CD4-positive, alpha-beta T cell treated with Interleukin-4 for 4 hours (primary cell): ENCODE measurements around the gene HPSE2.

Source experiments
- DNase-seq: peaks from one replicate; pipeline ENCODE4 v3.0.0-alpha.2; 2020

HPSE2 gene

DNA sequence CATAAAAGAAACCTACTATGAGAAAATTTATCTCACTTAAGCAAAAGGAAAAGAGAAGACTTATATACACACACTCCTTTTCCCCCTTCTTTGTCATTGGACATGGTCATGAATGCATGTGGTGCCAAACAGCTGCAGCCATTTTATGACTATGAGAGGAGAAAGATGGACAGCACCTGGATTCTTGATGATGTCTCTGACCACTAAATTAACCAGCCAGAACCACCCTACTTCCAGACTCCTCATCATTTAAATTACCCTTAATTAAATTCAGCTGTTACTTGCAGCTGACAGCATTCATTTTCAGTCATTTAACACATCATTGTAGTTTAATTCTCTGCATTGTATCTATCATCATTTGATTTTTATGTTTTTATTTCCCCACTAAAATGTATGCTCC lies 409.9 kb downstream of the HPSE2 start:
- DNase-seq: no peak

DNA sequence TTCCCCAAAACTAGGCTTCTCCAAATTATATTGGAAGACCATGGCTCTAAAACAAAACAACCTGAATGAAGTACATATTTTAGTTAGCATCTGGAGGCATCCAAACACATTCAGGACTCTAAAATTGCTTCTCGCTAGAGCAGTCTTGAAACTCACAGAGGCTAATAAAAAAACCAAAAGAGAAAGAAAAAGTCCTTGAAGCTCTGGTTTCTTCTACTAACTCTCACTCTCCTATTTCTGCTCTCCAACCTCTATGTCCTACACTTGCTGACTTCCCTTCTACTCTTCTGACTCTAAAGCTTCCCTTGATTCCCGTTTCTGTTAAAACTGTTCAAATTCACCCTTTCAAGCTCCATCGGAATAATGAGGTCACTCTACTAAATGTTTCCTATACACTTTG lies 418.3 kb downstream of the HPSE2 start:
- DNase-seq: no peak

DNA sequence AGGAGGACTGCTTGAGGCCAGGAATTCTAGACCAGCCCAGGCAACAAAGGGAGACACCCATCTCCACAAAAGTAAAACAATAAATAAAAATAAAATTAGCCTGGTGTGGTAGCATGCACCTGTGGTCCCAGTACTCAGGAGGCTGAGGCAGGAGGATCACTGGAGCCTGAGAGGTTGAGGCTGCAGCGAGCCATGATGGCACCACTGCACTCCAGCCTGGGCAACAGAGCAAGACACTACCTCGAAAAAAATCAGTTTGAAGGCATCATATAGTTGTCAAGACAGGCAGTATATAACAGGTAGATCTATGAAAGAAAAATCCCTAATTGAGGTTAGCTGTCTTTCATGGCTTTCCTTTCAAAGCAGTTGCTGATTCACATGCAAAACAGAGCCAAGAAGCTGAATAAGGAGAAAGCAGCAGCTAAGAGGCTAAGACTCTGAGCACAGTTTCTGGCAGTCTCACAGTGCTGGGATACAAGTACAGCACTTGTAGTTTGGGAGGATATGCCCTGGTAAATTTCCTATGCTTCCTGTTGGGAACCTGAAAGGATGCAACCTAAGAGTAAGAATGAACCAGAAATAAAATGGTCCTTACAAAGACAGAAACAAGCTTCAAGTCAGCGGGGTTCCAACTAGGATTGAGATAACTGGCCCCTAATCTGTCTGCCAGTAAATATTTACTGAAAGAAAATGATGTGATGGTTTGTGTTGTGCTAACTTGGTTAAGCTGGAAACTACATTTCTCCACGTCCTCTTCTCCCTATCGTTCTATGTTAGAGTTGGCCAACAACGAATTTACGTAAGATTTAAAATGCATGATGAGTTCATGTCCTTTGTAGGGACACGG lies 420.4 kb downstream of the HPSE2 start:
- no peak for DNase-seq

DNA sequence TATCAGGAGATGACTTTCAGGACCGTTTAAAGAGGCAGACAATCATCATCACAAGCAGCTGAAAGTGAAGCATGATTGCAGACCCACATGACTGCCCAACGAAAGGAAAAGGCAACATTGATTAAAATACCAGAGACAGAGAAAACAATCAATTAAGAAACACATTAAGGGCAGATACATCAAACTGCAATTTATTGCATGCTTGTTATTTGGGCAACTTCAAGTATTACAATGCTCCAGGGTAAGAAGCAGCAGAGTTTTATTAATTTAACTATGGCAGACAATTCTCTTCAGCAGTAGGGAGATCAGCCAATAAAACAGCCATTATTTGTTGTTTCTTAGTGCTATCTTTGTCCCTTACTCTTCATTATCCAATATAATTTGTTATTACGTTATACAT lies 421.2 kb downstream of the HPSE2 start:
- DNase-seq: no peak

DNA sequence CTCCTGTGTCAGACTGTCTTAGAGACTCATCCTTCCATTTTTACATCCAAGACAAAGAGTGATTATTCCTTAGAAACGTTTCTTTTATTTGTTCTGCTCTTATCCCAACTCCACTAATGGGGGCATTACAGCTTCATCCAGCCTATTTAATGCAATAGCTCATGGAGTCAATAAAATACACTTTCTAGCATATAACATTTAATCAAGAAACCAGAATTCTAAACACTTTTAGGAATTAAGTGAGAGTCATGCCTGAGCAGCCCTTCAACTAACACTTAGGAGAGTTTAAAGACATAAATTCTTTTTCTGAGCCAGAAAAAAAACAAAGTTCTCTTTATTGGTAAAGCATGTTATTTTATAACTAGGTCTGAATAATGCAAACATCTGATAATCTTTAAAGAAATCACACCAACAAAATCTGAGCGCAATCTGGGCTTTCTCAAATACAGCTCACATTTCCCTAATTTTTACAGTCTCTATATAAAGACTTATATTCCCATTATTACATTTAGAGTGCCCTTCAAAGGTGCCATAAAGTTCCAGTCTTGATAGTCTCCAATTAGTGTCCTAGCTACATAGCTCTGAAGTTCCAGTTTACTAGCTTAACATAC lies 427.3 kb downstream of the HPSE2 start:
- no peak for DNase-seq

DNA sequence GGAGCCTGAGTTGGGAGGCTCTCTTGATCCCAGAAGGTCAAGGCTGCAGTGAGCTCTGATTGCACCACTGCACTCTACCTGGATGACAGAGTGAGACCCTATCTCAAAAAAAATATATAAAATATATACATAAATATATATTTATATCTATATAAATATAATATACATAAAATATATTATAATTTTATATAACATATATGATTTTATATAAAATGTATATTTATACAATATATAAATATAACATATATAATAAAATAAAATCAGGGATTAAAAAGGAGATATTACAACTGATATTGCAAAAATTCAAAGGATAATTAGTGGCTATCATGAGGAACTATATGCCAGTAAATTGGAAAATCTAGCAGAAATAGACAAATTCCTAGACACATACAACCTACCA lies 435.4 kb downstream of the HPSE2 start:
- DNase-seq: no peak

DNA sequence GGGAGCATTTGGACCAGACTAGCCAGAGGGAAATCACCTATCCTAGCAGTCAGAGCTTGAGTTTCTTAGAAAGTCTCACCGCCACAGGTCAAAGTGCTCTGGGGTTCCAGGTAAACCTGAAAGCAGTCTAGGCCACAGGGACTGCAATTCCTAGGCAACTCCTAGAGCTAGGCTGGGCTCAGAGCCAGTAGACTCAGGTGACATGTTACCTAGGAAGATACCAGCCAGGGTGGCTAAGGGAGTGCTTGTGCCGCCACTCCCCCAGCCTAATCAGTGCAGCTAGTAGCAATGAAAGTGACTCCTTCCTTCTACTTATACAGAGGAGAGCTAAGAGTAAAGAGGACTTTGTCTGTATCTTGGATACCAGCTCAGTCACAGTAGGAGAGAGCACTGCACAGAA lies 440.2 kb downstream of the HPSE2 start:
- DNase-seq: no peak

DNA sequence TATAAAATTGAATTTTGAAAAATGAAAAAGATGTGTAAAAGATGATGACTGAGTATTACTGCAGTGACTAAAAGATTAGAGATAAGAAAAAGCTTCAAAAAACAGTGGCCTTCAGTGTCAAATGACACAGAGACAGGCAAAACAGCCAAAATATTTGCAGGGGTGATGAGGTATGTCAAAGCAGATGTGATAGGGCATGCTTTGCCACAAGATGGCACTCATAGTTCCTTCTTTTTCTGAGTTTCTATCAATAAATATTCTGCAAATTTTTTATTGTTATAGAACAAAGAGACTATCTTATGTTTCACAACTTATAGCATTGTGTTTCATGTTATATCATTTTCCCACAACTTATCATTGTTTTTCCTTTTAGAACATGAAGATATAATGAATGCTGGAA lies 444.8 kb downstream of the HPSE2 start:
- DNase-seq: no peak

DNA sequence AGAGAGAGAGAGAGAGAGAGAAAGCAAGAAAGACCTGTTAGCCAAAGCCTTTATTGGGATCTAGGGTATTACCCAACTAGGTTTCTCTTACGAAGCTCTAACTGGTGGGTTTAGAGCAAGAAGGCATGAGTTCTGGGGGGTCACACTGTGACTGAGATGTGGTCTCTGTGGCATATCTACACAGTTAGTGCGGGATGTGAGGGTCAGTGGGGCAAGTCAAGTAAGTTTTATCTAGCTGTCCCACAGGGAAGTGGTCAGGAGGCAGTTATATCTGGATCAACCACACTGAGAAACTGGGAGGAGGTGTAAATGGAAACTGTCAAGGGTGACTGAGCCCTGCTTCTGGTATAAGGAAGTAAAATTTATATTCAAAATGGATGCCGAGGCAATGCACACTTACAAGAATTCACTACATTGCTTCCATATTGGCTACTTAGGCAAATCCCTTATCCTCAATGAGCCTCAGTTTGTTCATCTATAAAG lies 457.3 kb downstream of the HPSE2 start:
- DNase-seq: no peak

DNA sequence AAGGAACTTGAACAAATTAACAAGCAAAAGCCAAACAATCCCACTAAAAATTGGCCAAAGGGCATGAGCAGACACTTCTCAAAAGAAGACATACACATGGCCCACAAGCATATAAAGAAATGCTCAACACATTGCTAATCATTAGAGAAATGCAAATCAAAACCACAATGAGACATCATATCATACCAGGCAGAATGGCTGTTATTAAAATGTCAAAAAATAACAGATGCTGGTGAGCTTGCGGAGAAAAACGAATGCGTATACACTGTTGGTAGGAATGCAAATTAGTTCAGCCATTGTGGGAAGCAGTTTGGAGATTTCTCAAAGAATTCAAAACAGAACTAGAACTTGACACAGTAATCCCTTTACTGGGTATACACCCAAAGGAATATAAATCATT lies 477.2 kb downstream of the HPSE2 start:
- no peak for DNase-seq

DNA sequence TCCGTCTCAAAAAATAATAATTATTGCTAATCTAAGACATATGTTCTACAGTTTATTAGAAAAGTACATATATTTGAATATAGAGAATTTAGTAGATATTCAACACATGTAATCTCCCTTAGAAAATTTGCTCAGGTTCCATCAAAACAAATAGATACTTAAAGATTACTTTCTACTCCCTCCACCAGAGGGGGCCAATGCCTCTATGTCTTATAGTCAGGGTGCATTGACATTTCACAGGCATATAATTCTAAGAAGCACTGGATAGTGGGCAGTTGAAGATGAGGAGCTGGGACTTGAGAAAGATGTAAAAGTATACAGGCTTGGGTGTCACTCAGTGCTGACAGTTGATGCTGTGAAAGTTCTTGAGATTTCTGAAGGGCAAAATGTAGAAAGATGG lies 487.4 kb downstream of the HPSE2 start:
- no peak for DNase-seq

DNA sequence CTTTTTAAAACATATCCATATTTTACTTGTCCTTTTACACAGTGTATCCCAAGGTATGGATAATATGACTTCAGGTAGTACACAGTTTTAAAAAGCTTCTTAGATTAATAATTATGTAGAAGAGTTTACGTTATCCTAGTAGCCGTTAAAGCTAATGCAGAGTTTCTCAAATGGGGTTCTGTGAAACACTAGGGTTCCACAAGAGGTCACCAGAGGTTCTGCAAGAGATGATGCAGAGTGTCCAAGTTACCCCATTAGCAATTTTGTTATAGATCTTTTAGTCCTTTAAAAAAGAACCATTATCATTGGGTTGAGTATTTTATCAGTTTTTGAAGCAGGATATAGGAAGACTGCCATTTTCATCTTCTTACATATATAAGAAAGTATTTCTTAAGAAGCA lies 490.0 kb downstream of the HPSE2 start:
- no peak for DNase-seq

DNA sequence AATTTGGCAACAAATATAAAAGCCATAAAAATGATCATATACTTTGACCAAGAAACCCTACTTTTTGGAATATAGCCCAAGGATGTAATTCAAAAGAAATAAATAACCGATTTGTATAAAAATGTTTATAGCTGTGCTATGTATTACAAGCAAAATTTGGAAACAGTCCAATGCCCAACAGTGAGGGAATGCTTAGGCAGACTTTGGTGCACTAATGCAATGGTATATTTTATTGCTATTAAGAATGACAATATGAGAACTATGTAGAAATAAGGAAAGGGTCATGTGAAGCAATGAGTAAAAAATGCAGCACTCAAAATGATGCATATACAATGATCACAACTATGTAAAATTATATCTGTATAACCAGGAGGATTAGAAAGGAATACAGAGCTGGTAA lies 515.1 kb downstream of the HPSE2 start:
- no peak for DNase-seq

DNA sequence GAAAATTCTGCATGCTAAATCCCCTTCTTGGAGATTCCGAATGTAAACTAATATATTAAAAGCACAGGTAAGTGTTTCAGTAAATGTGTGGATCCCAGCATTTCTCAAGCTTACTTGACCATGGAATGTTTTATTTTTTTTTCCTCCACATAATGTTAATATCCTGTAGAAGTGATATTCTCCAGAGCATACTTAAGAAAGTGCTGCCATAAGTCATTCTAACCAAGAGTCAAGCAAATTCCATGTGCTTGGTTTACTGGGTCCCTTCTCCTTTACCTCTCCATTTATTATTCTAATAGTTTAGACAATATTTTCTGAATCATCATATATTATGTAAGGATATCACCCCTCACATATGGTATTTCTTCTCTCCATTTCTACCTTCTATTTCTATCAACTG lies 522.1 kb downstream of the HPSE2 start:
- no peak for DNase-seq

DNA sequence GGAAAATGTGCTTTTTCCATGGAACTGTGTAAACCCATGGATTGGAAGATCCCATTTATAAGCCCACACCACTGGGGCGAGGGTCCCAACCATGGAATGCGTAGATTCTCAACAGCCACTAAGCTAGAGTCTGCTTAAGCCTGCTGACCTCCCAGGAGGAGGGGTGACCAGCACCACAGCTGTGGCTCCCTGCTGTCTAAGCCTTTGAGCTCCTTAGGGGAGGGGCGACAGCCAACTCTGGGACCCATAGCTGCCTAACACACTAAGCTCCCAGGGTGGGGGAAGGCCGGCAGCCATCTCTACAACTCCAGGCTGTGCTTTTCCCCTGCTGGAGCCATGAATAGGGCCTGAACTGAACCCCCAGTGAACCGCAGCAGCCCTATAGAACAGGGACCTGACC lies 539.1 kb downstream of the HPSE2 start:
- no peak for DNase-seq

DNA sequence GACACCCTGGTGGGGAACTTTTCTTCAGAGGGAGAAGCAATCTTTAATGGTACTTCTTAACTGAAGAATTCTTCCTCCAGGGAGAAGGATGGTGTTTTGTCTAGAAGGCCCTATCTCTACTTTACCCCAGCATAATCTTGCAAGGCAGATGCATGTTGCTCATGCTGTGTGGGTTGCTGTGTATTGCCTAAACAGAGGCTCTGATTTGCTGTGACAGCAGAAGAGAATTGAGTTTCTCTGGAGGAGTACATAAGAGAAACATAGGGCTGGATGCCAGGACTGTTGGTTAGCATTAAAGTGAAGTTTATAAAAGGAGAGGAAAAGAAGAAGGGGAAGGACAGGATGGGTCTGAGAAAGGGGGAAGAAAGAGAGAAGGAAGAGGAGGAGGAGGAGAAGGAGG lies 540.8 kb downstream of the HPSE2 start:
- no peak for DNase-seq

DNA sequence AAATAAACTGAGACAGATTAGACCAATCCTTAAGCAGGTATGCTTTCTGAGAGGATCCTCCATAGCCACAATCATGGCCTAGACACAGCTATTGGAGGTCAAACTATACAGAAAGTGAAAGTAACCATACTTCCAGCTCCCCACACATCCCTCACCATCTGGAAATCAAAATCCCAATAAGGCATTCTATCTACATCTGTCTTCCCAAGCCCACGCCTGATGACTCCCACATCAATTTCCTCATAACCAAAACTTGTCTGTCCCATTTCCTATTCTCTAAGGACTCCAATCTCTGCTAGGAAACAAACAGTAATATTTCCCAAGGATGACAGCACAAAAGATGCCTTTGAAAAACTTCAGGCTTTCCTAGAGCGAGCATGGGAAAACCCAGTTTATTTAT lies 541.6 kb downstream of the HPSE2 start:
- DNase-seq: no peak

DNA sequence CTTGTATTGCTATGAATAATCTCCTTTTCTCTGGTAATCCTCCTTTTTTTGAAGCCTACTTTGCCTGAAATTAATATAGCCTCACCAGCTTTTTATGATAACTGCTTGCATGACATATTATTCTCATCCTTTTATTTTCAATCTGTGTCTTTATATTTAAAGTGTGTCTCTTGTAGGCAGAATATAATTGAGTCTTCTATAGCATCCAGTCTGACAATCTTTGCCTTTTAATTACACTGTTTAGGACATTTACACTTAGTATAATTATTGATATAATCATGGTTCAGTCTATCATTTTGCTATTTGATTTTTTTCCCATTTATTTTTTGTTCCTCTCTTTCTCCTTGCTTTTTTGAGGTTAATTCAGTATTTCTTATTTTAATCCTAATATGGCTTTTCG lies 548.0 kb downstream of the HPSE2 start:
- DNase-seq: no peak

DNA sequence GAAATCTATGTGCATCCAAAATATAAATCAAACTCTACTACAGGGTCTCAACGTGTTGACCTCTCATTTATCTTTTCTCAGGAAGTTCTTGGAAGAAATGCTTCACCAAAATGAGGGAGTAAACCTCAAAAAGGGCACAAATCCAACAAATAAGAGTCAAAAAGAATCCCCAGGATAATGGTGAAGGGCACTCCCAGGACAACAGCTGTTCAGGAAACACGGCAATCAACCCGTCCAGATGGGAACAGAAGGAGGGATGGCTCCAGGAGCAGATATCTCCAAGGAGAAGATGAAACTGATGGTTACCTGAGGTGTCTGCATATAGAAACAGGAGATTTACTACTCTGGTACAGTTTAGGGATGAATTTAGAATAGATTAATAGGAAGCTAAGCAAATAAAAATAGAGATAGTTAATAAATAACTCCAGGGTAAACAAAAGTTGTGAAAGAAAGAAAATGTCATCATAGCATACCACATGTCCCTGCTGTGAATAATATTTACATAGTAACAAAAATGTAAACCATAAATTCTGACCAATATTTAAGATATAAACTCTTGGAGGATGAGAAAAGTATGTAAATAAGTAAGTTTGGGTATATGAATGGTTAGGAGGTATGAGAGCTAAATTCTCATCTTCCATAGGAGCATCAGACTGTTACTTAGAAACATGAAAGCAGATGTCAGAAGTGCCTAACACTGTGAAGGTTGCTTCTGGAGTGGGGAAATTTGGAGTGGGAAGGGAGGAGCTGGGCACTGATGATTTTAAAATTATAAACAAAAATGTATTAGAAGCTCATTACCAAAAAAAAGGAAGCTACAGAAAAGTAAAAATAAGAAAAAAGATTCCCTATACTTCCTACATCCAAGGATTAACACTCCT lies 551.4 kb downstream of the HPSE2 start:
- DNase-seq: no peak

DNA sequence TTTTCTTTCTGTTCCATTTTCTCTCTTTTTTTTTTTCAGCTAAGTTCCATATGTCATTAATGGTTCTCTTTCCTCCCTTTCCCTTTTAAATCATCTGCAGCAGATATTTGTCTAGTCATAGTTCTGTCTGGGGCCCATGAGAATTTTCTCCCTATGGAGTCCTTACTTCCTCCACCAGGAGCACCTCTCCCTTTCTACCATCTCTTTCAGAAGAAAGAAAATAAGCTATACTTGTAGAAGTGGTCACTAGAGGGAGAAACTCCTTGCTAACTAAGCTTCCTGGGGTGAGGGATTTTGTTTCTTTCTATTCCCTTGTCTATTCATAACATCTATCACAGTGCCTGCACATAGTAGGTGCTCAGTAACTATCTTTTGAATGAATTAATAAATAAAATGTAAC lies 558.8 kb downstream of the HPSE2 start:
- DNase-seq: no peak

DNA sequence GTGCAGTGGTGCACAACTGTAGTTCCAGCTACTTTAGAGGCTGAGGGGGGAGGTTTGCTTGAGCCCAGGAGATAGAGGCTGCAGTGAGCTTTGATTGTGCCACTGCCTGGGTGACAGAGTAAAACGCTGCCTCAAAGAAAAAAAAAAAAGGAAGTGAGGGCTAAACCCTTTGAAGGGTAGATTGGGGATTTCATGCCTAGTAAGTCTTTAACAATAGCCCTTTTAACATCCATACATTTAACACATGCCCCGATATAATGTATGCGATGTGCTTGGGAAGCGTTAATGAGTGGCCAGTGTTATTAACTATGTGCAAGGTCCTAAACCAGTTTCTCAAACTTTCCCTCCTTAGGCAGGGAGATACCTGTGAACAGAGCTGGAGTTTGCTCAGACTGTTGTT lies 559.8 kb downstream of the HPSE2 start:
- DNase-seq: no peak

DNA sequence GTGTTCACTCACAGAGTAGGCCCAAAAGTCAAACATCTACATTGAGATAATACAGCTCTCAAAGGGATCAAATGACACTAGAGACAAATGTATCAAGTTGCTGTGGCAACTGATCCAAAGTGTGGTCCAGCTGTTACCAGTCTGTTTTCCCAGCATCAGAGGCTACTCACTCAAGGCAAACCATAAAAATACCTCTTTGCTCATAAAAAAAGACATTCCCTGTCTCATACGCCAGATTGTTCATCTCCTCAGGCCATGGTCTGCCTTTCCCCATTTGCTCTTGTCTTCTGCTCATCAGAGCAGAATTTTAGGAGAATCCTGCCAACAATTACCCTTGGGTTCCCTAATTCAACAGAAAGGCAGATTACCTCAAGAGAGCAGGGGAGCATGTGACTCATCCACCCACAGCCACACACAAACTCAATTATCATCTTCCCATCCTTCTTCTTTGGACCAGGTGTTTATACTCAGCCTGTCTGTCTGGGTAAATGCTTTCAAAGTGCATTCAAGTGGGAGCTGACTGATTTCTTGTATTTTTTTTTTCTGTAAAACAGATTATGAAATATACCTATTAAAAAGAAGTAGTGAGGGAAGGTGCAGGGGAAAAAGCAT lies 562.4 kb downstream of the HPSE2 start:
- no peak for DNase-seq

DNA sequence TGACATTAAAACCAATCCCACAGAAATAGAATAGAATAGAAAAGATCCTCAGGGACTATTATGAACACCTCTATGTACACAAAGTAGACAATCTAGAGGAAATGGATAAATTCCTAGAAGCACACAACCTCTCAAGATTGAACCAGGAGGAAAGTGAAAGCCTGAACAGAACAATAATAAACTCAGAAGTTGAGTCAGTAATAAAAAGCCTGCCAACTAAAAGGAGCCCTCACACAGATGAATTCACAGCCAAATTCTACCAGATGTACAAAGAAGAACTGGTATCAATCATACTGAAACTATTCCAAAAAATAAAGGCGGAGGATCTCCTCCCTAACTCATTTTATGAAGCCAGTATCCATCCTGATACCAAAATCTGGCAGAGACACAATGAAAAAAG lies 568.6 kb downstream of the HPSE2 start:
- no peak for DNase-seq
